Measurements from ENCODE around the gene FCN3. TPM values are rescaled to one million over a fixed set of nuclear protein-coding genes. Genes with fewer than 3 reads are reported as not detected.

The FCN3 gene
- total and polyA plus RNA-seq, 2 of the 4 experiments (the other 2 are of a cell fraction), result not detected

DNA sequence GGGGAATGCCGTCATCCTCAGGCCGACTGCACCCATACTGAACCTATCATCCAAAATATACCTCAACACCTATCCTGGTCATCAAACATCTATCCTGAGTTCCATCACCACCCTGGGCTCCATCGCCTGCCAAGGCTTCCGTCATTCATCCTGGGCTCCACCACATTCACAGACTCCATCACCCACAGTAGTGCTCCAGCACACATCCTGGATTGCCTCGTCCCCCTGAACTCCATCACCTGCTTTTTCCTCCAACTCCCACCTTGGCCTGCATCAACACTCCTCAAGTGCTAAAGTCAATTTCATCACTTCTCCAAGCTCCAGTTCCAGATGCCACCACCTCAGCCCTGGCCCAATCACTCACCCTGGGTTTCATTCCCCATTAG, 15.7 kb downstream of the FCN3 start:
- ChIA-PET POLR2A (ENCODE audit: unreplicated experiment) (no interaction called here), CTCF (interaction anchor here (1.2 kb wide), 1 partner anchor 27 kb away, joined by 3 read pairs; no protein-coding TSS in a partner anchor)
- Histone ChIP-seq H4K8ac (ENCODE audit: low read depth in 2 of 2, low read length in 2 of 2) (no peak overlapping the region), H2AK9ac (replicated peaks; ENCODE audit: low read depth, low read length, poor library complexity) (peak overlapping the region; percentile 90), H3K27me3 (ENCODE audit: control insufficient read depth, insufficient read depth, low read length) (no peaks in the 10 kb centered on the region), H3K79me1 (ENCODE audit: low read depth in 1 of 2, low read length in 2 of 2) (no peaks in the 10 kb centered on the region; a peak in 1 of 4 replicates), H3K56ac (ENCODE audit: extremely low read depth, insufficient read depth, low read length) (no peak overlapping the region), H3K4ac (ENCODE audit: low read depth, low read length) (no peak overlapping the region), H3K4me1 (ENCODE audit: control insufficient read depth, insufficient read depth, low read length) (no peaks in the 10 kb centered on the region), H3K23ac (ENCODE audit: low read depth, low read length) (no peak overlapping the region), H3K27ac (ENCODE audit: insufficient read depth, low read length) (no peak overlapping the region), H4K20me1 (ENCODE audit: insufficient read depth, low read length) (no peaks in the 10 kb centered on the region), H3K14ac (replicated peaks; ENCODE audit: low read depth, low read length) (no peak overlapping the region), H3K36me3 (ENCODE audit: control insufficient read depth, insufficient read depth, low read length) (peaks cover 55% of the 10 kb centered on the region), H2AK5ac (ENCODE audit: low read depth, low read length) (no peak overlapping the region), H3K9me3 (ENCODE audit: control insufficient read depth, insufficient read depth, low read length) (no peaks in the 10 kb centered on the region), H3K9ac (ENCODE audit: low read depth, low read length) (no peak overlapping the region), H3K9me1 (ENCODE audit: insufficient read depth, low read length) (no peaks in the 10 kb centered on the region), H2BK120ac (ENCODE audit: low read depth, low read length) (no peak overlapping the region), H3K4me2 (ENCODE audit: low read depth, low read length) (no peak overlapping the region), H4K5ac (ENCODE audit: low read depth, low read length) (no peak overlapping the region), H2BK5ac (ENCODE audit: low read depth, low read length, poor library complexity, severe bottlenecking) (no peak overlapping the region), H3K18ac (ENCODE audit: low read depth, low read length) (no peak overlapping the region), H3K4me3 (ENCODE audit: insufficient read depth, low read depth, low read length) (no peak overlapping the region), H2BK15ac (ENCODE audit: low read depth, low read length) (no peak overlapping the region), H2AFZ (replicated peaks; ENCODE audit: low read length, poor library complexity) (no peak overlapping the region), H4K91ac (ENCODE audit: insufficient read depth, low read depth, low read length) (no peak overlapping the region), H2BK20ac (ENCODE audit: low read depth, low read length) (no peak overlapping the region)
- DNase-seq, result no peak
- WGBS, 2 experiments (ENCODE audit: extremely low coverage in 2 of 2, insufficient read length in 1 of 2), result 100% methylated on average over 5 of the region's 5 CpGs; no CpG with 5 or more reads in 1 of the 2 experiments
- ATAC-seq (ENCODE audit: low read depth), result no peak
- no TSS peak for BruUV-seq (replicated peaks)
- dilution Hi-C loops (cut with HindIII; ENCODE audit: low sequenced_read_pairs, unreplicated experiment), result no loop called here
- no peak for TF ChIP-seq RAD21 (IDR thresholded peaks at IDR 0.05; ENCODE audit: low read length)
- TF ChIP-seq, protein P1, sequence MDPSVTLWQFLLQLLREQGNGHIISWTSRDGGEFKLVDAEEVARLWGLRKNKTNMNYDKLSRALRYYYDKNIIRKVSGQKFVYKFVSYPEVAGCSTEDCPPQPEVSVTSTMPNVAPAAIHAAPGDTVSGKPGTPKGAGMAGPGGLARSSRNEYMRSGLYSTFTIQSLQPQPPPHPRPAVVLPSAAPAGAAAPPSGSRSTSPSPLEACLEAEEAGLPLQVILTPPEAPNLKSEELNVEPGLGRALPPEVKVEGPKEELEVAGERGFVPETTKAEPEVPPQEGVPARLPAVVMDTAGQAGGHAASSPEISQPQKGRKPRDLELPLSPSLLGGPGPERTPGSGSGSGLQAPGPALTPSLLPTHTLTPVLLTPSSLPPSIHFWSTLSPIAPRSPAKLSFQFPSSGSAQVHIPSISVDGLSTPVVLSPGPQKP (IDR thresholded peaks at IDR 0.05; ENCODE audit: borderline replicate concordance, low read depth, low read length), result no peak
- no peak for TF ChIP-seq MAZ (IDR thresholded peaks at IDR 0.05; ENCODE audit: borderline replicate concordance, low read depth, low read length)
- TF ChIP-seq CEBPB (IDR thresholded peaks at IDR 0.05; ENCODE audit: low read depth, low read length), result no peak
- TF ChIP-seq, protein P2, sequence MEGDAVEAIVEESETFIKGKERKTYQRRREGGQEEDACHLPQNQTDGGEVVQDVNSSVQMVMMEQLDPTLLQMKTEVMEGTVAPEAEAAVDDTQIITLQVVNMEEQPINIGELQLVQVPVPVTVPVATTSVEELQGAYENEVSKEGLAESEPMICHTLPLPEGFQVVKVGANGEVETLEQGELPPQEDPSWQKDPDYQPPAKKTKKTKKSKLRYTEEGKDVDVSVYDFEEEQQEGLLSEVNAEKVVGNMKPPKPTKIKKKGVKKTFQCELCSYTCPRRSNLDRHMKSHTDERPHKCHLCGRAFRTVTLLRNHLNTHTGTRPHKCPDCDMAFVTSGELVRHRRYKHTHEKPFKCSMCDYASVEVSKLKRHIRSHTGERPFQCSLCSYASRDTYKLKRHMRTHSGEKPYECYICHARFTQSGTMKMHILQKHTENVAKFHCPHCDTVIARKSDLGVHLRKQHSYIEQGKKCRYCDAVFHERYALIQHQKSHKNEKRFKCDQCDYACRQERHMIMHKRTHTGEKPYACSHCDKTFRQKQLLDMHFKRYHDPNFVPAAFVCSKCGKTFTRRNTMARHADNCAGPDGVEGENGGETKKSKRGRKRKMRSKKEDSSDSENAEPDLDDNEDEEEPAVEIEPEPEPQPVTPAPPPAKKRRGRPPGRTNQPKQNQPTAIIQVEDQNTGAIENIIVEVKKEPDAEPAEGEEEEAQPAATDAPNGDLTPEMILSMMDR (conservative IDR thresholded peaks at IDR 0.05; ENCODE audit: low read depth, low read length), result no peak
- TF ChIP-seq MAFK (IDR thresholded peaks at IDR 0.05; ENCODE audit: low read depth, low read length), result no peak
- TF ChIP-seq, protein P3, sequence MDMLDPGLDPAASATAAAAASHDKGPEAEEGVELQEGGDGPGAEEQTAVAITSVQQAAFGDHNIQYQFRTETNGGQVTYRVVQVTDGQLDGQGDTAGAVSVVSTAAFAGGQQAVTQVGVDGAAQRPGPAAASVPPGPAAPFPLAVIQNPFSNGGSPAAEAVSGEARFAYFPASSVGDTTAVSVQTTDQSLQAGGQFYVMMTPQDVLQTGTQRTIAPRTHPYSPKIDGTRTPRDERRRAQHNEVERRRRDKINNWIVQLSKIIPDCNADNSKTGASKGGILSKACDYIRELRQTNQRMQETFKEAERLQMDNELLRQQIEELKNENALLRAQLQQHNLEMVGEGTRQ (IDR thresholded peaks at IDR 0.05; ENCODE audit: low read depth, low read length), result no peak
- no peak for TF ChIP-seq RCOR1 (IDR thresholded peaks at IDR 0.05; ENCODE audit: insufficient replicate concordance, low read length)
- TF ChIP-seq POLR2A (IDR thresholded peaks at IDR 0.05; ENCODE audit: low read depth, low read length), result no peak
- no peak for TF ChIP-seq RFX5 (IDR thresholded peaks at IDR 0.05; ENCODE audit: low read depth, low read length)
- no peak for TF ChIP-seq MXI1 (IDR thresholded peaks at IDR 0.05; ENCODE audit: borderline replicate concordance, low read depth, low read length)
- no peak for TF ChIP-seq CHD1 (IDR thresholded peaks at IDR 0.05; ENCODE audit: low read depth, low read length)
- TF ChIP-seq SMC3 (IDR thresholded peaks at IDR 0.05; ENCODE audit: low read depth, low read length), result no peak
- TF ChIP-seq BHLHE40 (IDR thresholded peaks at IDR 0.05; ENCODE audit: low read depth, low read length), result no peak
- no peak for TF ChIP-seq FOS (IDR thresholded peaks at IDR 0.05; ENCODE audit: low read depth, low read length)
- TF ChIP-seq NFE2L2 (IDR thresholded peaks at IDR 0.05; ENCODE audit: low read depth, low read length), result no peak
- intact Hi-C loops (cut with micrococcal nuclease), result no loop called here
- in situ Hi-C loops (cut with MboI; ENCODE audit: low sequenced_read_pairs), result no loop called here
